ENCODE data around the gene RD3L. TPM values are rescaled to one million over a fixed set of nuclear protein-coding genes. Genes with fewer than 3 reads are reported as not detected.

The RD3L gene
- total and polyA plus RNA-seq, 9 of the 15 experiments (the other 6 are each of a cell fraction or from before 2014, with no cell fraction given), result 0.14 TPM; not detected in 8

DNA sequence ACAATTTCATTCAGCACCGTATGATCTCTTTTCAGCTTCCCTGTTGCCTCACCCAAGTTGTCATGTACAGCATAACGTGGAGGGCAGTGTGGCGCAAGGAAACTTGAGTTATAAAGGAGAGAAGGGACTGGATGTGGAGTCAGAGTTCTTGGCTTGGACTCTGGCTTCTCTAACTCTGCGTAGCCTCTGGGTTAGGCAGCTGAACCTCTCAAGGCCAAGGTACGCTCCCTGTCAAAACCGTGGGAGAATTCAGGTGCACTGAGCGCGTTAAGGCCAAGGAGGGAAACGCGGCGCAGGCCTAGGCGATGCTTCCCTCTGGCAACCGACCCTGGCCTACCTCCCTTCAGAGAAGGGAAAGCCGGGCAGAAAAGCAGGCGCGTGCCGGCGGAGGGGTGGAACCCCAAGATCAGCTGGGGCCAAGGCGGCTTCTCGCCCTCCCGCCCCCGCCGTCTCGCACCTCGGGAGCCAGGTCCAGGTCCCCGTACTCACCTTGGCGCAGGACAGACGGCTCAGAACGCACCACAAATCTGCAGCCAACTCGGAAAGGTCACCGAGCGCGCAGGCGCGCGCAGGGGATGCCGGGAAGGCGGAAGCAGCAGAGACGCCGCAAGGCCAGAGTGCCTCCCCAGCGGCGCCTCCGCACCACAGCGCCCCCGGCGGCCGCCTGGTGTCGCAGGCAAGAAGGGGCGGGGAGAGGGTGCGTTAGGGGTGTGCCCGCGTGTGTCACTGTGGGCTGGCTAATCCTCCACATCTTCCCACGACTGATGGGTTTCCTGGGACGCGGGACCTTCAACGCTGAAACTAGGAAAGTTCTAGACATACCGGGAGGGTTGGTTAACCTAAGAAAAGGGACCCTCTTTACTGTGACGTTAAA is 21.1 kb downstream of the RD3L start (continued):
- TF ChIP-seq, protein P1, sequence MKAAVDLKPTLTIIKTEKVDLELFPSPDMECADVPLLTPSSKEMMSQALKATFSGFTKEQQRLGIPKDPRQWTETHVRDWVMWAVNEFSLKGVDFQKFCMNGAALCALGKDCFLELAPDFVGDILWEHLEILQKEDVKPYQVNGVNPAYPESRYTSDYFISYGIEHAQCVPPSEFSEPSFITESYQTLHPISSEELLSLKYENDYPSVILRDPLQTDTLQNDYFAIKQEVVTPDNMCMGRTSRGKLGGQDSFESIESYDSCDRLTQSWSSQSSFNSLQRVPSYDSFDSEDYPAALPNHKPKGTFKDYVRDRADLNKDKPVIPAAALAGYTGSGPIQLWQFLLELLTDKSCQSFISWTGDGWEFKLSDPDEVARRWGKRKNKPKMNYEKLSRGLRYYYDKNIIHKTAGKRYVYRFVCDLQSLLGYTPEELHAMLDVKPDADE (conservative IDR thresholded peaks at IDR 0.05; ENCODE audit: control insufficient read depth, low read depth, low read length), result peak; percentile 44; the same call in 1 of the 2 replicates
- no peak for TF ChIP-seq HNRNPK (IDR thresholded peaks at IDR 0.05; ENCODE audit: low read depth, low read length, poor library complexity, severe bottlenecking)
- TF ChIP-seq SNIP1 (IDR thresholded peaks at IDR 0.05; ENCODE audit: low read depth), result peak; percentile 82
- peak; percentile 86 for TF ChIP-seq CCNT2 (IDR thresholded peaks at IDR 0.05; ENCODE audit: borderline replicate concordance, extremely low read depth, insufficient read length, low read depth, low read length)
- peak; percentile 72 for TF ChIP-seq ATF7 (IDR thresholded peaks at IDR 0.05)
- TF ChIP-seq THRAP3 (IDR thresholded peaks at IDR 0.05; ENCODE audit: borderline replicate concordance), result no peak
- TF ChIP-seq, protein P2, sequence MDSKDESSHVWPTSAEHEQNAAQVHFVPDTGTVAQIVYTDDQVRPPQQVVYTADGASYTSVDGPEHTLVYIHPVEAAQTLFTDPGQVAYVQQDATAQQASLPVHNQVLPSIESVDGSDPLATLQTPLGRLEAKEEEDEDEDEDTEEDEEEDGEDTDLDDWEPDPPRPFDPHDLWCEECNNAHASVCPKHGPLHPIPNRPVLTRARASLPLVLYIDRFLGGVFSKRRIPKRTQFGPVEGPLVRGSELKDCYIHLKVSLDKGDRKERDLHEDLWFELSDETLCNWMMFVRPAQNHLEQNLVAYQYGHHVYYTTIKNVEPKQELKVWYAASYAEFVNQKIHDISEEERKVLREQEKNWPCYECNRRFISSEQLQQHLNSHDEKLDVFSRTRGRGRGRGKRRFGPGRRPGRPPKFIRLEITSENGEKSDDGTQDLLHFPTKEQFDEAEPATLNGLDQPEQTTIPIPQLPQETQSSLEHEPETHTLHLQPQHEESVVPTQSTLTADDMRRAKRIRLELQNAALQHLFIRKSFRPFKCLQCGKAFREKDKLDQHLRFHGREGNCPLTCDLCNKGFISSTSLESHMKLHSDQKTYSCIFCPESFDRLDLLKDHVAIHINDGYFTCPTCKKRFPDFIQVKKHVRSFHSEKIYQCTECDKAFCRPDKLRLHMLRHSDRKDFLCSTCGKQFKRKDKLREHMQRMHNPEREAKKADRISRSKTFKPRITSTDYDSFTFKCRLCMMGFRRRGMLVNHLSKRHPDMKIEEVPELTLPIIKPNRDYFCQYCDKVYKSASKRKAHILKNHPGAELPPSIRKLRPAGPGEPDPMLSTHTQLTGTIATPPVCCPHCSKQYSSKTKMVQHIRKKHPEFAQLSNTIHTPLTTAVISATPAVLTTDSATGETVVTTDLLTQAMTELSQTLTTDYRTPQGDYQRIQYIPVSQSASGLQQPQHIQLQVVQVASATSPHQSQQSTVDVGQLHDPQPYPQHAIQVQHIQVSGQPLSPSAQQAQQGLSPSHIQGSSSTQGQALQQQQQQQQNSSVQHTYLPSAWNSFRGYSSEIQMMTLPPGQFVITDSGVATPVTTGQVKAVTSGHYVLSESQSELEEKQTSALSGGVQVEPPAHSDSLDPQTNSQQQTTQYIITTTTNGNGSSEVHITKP (IDR thresholded peaks at IDR 0.05; ENCODE audit: partially characterized antibody), result no peak
- TF ChIP-seq, protein P3, sequence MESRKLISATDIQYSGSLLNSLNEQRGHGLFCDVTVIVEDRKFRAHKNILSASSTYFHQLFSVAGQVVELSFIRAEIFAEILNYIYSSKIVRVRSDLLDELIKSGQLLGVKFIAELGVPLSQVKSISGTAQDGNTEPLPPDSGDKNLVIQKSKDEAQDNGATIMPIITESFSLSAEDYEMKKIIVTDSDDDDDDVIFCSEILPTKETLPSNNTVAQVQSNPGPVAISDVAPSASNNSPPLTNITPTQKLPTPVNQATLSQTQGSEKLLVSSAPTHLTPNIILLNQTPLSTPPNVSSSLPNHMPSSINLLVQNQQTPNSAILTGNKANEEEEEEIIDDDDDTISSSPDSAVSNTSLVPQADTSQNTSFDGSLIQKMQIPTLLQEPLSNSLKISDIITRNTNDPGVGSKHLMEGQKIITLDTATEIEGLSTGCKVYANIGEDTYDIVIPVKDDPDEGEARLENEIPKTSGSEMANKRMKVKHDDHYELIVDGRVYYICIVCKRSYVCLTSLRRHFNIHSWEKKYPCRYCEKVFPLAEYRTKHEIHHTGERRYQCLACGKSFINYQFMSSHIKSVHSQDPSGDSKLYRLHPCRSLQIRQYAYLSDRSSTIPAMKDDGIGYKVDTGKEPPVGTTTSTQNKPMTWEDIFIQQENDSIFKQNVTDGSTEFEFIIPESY (CRISPR knock-in tag; IDR thresholded peaks at IDR 0.05), result peak; percentile 60; the same call in 1 of the 2 replicates
- peak; percentile 78 for TF ChIP-seq KDM5B (IDR thresholded peaks at IDR 0.05; ENCODE audit: insufficient replicate concordance, low read depth, low read length)
- no peak for TF ChIP-seq ZNF431 (CRISPR knock-in tag; IDR thresholded peaks at IDR 0.05)
- TF ChIP-seq BHLHE40 (IDR thresholded peaks at IDR 0.05; ENCODE audit: low read length), result no peak
- TF ChIP-seq POU5F1 (IDR thresholded peaks at IDR 0.05; ENCODE audit: borderline replicate concordance, low read depth, low read length, partially characterized antibody), result no peak
- 0 out of 2 replicates have a peak, but pooled peaks have one; percentile 71 for TF ChIP-seq MTA3 (IDR thresholded peaks at IDR 0.05; ENCODE audit: borderline replicate concordance)
- TF ChIP-seq MEF2A (IDR thresholded peaks at IDR 0.05; ENCODE audit: control insufficient read depth, low read depth, low read length), result no peak
- no peak for TF ChIP-seq BACH1 (tag; IDR thresholded peaks at IDR 0.05)
- TF ChIP-seq PHF20 (IDR thresholded peaks at IDR 0.05; ENCODE audit: partially characterized antibody), result peak; percentile 79
- peak; percentile 61 for TF ChIP-seq SOX6 (IDR thresholded peaks at IDR 0.05)
- TF ChIP-seq PRMT5 (CRISPR knock-in tag; IDR thresholded peaks at IDR 0.05), result no peak
- TF ChIP-seq, protein P4, sequence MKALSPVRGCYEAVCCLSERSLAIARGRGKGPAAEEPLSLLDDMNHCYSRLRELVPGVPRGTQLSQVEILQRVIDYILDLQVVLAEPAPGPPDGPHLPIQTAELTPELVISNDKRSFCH (CRISPR knock-in tag; IDR thresholded peaks at IDR 0.05), result no peak
- TF ChIP-seq, protein P4 (tag; IDR thresholded peaks at IDR 0.05), result peak; percentile 63; the same call in 1 of the 2 replicates
